ENCODE data around the gene OBP2B. TPM values are rescaled to one million over a fixed set of nuclear protein-coding genes. Genes with fewer than 3 reads are reported as not detected.

OBP2B gene
- total and polyA plus RNA-seq, 9 of the 15 experiments (the other 6 are each of a cell fraction or from before 2014, with no cell fraction given), result not detected

DNA sequence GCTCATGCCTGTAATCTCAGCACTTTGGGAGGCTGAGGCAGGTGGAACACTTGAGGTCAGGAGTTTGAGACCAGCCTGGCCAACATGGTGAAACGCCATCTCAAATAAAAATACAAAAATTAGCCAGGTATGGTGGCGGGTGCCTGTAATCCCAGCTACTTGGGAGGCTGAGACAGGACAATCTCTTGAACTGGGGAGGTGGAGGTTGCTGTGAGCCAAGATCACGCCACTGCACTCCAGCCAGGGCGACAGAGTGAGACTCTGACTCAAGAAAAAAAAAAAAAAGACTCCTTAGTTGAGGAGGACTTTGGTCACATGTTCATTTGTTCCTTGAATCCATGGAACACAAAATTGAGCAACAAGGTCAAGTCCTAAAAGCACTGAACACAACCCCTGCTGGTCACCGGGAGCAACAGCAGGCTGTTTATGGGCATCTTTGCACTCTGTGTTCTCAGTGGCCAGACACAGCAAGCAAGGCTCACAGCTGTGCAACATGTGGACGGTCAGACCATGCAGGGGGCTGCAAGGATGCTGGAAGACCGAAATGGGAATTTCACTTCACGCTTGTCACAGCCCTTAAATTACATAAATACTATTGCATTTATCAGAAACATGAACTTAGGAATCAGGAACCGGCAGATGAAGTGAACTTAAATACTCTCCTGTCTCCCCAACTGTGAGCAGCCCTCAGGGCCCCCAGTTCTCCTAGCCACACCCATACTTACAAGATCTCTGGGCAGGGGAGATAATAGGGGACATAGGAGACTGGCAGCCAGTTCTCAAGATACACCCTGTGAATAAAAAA is 48.1 kb downstream of the OBP2B start (continued):
- TF ChIP-seq RAD21 (CRISPR knock-in tag; conservative IDR thresholded peaks at IDR 0.05 in 1 of 2, IDR thresholded peaks at IDR 0.05 in 1 of 2) (peak; percentile 28 to 40; a peak in 2 of 4 replicates), NR2F6 (CRISPR knock-in tag; IDR thresholded peaks at IDR 0.05) (no peak), CXXC5 (CRISPR knock-in tag; IDR thresholded peaks at IDR 0.05) (0 out of 2 replicates have a peak, but pooled peaks have one; percentile 30), HMGN3 (IDR thresholded peaks at IDR 0.05; ENCODE audit: borderline replicate concordance, extremely low read depth, insufficient read length, low read depth, low read length) (no peak), IRF2 (CRISPR knock-in tag; IDR thresholded peaks at IDR 0.05) (no peak), SMARCA4 (IDR thresholded peaks at IDR 0.05) (no peak), RBM15 (IDR thresholded peaks at IDR 0.05; ENCODE audit: insufficient read depth, low read length) (no peak), RAD51 (IDR thresholded peaks at IDR 0.05; ENCODE audit: borderline replicate concordance, low read depth) (peak; percentile 67; the same call in 1 of the 2 replicates), HOXB6 (CRISPR knock-in tag; IDR thresholded peaks at IDR 0.05; ENCODE audit: borderline replicate concordance) (no peak), SETDB1 (IDR thresholded peaks at IDR 0.05; ENCODE audit: low read length) (no peak), ZNF785 (CRISPR knock-in tag; IDR thresholded peaks at IDR 0.05) (0 out of 2 replicates have a peak, but pooled peaks have one; percentile 62), CBX3 (IDR thresholded peaks at IDR 0.05; ENCODE audit: borderline replicate concordance in 1 of 2, low read length in 2 of 2) (peak in 1 of 2 experiments; percentile 62; a peak in 1 of 3 replicates), SAP30 (IDR thresholded peaks at IDR 0.05; ENCODE audit: borderline replicate concordance, insufficient read depth, low read depth, low read length, poor library complexity, severe bottlenecking) (no peak), ZNF77 (CRISPR knock-in tag; IDR thresholded peaks at IDR 0.05) (no peak), ZFX (CRISPR knock-in tag; IDR thresholded peaks at IDR 0.05) (no peak; the same call in 1 of the 2 replicates), FIP1L1 (IDR thresholded peaks at IDR 0.05; ENCODE audit: low read depth, low read length, poor library complexity, severe bottlenecking) (no peak), ZBED1 (IDR thresholded peaks at IDR 0.05) (no peak)
- TF ChIP-seq, protein P1, sequence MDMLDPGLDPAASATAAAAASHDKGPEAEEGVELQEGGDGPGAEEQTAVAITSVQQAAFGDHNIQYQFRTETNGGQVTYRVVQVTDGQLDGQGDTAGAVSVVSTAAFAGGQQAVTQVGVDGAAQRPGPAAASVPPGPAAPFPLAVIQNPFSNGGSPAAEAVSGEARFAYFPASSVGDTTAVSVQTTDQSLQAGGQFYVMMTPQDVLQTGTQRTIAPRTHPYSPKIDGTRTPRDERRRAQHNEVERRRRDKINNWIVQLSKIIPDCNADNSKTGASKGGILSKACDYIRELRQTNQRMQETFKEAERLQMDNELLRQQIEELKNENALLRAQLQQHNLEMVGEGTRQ (CRISPR knock-in tag; IDR thresholded peaks at IDR 0.05), result peak; percentile 52
- TF ChIP-seq, protein P2, sequence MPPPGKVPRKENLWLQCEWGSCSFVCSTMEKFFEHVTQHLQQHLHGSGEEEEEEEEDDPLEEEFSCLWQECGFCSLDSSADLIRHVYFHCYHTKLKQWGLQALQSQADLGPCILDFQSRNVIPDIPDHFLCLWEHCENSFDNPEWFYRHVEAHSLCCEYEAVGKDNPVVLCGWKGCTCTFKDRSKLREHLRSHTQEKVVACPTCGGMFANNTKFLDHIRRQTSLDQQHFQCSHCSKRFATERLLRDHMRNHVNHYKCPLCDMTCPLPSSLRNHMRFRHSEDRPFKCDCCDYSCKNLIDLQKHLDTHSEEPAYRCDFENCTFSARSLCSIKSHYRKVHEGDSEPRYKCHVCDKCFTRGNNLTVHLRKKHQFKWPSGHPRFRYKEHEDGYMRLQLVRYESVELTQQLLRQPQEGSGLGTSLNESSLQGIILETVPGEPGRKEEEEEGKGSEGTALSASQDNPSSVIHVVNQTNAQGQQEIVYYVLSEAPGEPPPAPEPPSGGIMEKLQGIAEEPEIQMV (tag; conservative IDR thresholded peaks at IDR 0.05; ENCODE audit: low read depth), result no peak
- TF ChIP-seq, protein P3, sequence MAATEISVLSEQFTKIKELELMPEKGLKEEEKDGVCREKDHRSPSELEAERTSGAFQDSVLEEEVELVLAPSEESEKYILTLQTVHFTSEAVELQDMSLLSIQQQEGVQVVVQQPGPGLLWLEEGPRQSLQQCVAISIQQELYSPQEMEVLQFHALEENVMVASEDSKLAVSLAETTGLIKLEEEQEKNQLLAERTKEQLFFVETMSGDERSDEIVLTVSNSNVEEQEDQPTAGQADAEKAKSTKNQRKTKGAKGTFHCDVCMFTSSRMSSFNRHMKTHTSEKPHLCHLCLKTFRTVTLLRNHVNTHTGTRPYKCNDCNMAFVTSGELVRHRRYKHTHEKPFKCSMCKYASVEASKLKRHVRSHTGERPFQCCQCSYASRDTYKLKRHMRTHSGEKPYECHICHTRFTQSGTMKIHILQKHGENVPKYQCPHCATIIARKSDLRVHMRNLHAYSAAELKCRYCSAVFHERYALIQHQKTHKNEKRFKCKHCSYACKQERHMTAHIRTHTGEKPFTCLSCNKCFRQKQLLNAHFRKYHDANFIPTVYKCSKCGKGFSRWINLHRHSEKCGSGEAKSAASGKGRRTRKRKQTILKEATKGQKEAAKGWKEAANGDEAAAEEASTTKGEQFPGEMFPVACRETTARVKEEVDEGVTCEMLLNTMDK (IDR thresholded peaks at IDR 0.05; ENCODE audit: borderline replicate concordance, insufficient read depth, low read depth, low read length, poor library complexity, severe bottlenecking), result no peak
- TF ChIP-seq, protein P4, sequence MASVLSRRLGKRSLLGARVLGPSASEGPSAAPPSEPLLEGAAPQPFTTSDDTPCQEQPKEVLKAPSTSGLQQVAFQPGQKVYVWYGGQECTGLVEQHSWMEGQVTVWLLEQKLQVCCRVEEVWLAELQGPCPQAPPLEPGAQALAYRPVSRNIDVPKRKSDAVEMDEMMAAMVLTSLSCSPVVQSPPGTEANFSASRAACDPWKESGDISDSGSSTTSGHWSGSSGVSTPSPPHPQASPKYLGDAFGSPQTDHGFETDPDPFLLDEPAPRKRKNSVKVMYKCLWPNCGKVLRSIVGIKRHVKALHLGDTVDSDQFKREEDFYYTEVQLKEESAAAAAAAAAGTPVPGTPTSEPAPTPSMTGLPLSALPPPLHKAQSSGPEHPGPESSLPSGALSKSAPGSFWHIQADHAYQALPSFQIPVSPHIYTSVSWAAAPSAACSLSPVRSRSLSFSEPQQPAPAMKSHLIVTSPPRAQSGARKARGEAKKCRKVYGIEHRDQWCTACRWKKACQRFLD (CRISPR knock-in tag; IDR thresholded peaks at IDR 0.05), result no peak

All from K562 (cell line).